GM19395 (cell line): Measurements from ENCODE around the gene PPP2R3B.
"Not testable (repeated sequence)": the region's sequence is repeated elsewhere in the genome, so short reads cannot be mapped to it uniquely, and the experiment has no call there.

Experiments used
- ATAC-seq: cut with Tn5 transposase; IDR thresholded peaks from one replicate; pipeline ENCODE4 v1.9.1; 2021; ENCODE audit warnings: mild to moderate bottlenecking, moderate library complexity; ENCODE audit not compliant: unreplicated experiment

The PPP2R3B gene

DNA sequence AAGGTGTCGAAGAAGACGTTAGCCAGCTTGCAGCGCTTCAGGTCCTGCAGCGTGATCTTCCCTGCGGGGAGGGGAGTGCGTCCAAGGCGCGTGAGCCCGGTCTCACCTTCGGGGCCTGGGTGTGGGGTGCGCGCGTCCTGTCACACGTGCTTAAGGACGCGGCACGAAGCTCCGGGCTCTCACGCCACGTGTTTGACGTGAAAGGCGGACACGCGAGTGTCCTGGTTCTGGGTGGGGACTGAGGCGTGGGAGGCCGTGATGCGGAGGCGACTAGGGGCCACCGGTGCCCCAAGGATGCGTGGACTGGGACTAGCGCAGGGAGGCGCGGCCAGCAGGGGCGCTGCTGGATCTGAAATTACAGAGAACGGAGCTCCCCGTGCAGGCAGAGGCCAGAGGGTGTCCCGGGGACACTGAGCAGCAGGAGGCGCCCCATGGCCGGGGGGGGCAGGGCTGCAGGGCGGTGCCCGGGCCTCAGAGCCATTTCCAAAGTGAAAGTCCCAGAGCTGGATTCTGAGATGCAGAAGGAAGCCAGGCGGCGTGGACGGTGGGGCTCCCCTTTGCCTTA lies 47.8 kb downstream of the PPP2R3B start:
- ATAC-seq, result no peak

GRCh38 chrX:338281-338835 lies 48.3 kb downstream of the PPP2R3B start:
- ATAC-seq, result no peak

DNA sequence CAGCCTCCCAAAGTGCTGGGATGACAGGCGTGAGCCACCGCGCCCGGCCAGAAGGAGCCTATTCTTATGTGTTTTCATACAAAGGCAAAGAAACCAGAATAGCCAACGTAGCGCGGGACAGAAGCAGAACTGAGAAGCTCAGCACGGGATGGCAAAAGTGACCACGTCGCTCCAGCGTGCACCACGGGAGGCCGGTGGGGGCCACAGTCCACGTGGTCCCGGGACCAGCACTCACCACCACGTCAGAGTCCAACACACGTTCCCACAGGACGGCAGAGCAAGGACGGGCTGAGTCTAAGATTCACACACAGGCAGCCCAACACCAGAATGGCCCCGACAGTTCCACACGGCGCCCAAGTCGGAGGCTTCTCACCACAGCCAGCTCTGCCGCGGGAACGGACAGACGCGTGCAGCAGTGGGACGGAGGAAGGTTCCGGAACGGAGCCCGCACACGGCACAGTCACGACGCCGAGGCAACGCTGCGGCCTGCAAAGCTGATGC lies 49.3 kb downstream of the PPP2R3B start:
- ATAC-seq, result no peak

- ATAC-seq, result no peak
Observed at GRCh38 chrX:336227-336626, 50.5 kb downstream of the PPP2R3B start.

GRCh38 chrX:335758-336155 lies 51.0 kb downstream of the PPP2R3B start:
- ATAC-seq, result no peak

DNA sequence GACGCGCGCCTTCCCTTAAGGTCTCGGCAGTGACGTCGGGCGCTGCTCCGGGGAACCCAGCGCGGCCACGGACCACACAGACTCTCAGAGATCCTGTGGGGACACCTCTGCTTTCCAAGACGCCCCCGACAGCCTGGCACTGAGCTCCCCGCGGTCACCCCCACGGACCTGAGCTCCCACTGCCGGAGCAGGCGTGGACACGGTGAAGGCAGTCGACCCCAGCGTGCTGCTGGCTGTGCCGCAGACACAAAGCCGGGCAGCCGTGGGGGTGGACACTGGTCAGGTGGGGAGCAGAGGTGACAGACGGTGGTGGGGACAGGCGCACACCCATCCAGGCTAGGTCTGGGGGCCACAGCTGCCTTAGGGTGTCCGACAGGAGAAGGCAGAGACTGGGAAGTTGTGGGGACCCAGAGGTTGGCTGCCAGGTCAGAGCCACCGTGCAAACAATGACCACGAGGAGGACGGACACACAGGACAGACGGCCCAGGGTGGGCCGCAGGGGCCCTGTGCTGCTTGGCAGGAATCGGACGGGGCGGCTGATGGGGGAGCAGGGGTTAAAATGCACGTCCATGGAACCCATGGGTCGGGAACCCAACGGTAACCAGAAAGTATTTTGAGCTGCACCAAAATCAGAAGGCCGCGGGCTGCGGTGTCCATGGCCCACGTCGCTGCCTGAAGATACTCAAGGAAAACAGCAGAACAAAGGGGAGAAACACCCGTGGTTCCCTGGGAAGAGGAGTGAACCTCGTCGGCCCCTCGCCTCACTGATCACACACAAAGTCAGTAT lies 51.5 kb downstream of the PPP2R3B start:
- no peak for ATAC-seq

DNA sequence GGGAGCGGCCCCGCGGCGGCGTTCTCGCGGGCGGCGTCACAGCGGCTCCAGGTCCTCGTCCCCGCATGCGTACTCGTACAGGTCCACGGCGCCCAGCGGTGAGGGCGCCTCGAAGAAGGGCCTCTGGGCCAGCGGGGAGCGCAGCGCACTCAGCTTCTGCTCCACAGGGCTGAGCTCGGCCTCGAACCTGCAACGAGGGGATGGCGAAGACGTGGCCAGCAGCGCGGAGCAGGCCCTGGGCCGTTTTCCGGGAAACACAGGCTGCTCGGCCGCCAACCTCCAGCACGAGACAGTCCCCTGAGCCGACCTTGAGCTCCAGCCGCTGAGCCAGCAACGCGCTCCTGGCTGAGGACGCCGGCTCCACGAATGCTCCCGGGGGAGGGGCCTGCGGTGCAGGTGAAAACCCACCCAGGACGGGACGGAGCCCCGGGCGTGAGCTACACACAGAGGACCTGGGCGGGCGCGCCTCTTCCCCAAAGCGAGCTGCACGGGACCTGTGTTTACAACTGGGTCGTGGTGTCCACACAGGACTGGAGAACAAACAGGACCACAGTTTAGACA lies 52.3 kb downstream of the PPP2R3B start:
- no peak for ATAC-seq

- ATAC-seq, result no peak
Observed at GRCh38 chrX:333611-334311, 52.9 kb downstream of the PPP2R3B start.

GRCh38 chrX:332916-333610 lies 53.6 kb downstream of the PPP2R3B start:
- no peak for ATAC-seq

GRCh38 chrX:332496-332860 lies 54.2 kb downstream of the PPP2R3B start:
- ATAC-seq, result no peak

DNA sequence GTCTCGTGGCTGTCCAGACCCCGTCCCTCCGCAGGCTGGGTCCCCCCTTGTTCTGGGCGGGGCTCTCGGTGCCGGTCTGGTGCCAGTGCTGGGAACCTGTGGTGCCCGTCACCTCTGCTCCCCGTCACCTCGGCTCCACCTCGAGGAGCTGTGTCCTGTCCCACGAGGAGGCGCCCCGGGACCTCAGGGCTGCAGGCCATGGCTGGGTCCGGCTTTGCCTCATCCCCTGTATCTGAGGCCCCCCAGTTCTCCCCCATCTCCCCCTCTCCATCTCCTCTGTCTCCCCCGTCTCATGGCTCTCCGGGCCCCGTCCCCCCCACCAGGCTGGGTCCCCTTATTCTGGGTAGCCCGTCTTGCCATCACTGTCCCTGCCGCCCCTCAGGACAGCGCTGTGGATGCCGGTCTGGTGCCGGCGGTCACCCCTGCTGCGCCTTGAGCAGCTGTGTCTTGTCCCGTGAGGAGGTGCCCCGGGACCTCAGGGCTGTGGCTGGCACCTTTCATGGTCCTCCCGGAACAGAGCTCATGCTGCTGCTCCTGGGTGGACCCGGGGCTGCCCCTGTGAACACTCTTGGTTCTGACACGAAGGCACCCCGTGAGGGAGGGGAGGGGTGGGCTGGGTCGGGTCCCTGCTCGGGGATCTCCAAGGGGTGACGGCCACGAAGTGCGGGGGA lies 54.7 kb downstream of the PPP2R3B start:
- ATAC-seq, result no peak

GRCh38 chrX:331151-331824 lies 55.4 kb downstream of the PPP2R3B start:
- ATAC-seq, result no peak

DNA sequence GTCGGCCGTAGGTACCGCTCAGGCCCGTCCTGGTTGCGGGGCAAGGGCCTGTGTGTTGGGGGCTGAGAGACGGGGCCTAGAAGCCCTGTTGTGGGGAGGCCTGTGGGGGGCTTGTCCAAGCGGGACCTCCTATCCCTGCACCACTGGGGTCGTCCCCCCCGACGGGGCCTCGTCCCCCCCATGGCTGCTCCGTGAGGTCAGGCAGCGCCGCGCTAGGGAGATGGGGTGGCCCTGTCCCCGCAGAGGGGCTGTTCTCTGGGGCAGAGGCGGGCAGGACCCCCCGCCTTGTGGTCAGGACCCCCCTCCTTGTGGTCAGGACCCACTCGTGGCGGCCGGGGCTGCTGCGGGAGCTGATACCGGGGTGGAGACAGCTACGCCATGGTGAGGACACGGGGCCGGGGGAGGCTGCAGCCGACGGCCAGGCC lies 56.0 kb downstream of the PPP2R3B start:
- no peak for ATAC-seq

DNA sequence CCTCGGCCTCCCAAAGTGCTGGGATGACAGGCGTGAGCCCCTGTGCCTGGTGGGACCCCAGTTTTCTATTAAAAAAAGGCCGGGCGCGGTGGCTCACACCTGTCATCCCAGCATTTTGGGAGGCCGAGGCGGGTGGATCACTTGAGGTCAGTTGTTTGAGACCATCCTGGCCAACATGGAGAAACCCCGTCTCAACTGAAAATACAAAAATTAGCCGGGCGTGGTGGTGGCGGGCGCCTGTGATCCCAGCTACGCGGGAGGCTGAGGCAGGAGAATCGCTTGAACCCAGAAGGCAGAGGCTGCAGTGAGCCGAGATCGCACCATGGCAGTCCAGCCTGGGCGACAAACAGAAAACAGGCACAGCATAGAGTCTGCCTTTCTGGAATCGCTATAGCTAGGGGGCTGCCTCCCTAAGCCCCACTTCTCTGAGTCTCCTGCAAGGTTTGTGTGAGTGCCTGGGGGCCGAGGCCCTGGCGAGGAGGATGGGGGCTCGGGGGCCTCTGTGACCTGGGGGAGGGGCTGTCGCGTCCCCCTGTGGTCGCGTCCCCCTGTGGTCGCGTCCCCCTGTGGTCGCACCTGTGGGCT lies 56.5 kb downstream of the PPP2R3B start:
- ATAC-seq, result not testable (repeated sequence)

DNA sequence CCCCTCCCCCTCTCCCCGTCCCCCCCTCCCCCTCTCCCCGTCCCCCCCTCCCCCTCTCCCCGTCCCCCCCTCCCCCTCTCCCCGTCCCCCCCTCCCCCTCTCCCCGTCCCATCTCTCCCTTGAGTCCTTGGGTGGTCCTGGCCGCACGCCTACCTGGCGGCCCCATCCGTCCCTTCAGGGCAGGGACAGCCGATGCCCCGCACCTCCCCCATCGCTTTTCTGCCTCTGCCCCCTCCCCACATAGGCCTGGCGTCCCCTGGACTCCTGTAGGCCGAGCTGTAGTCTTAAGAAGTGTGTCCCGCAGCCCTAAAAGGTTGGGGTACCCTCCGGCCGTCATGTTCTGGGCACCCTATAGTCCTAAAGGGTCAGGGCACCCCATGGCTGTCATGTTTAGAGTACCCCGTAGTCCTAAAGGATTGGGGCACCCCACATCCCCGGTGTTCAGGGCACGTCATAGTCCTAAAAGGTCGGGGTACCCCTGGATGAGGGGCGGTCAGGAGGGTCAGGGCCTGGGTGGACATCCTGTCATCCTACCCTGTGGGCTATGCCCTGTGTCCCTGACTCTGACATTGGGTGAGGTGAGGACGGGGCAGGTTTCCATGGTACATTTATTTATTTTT lies 57.3 kb downstream of the PPP2R3B start:
- ATAC-seq, result no peak

GRCh38 chrX:327660-328126 lies 59.0 kb downstream of the PPP2R3B start:
- ATAC-seq, result no peak

DNA sequence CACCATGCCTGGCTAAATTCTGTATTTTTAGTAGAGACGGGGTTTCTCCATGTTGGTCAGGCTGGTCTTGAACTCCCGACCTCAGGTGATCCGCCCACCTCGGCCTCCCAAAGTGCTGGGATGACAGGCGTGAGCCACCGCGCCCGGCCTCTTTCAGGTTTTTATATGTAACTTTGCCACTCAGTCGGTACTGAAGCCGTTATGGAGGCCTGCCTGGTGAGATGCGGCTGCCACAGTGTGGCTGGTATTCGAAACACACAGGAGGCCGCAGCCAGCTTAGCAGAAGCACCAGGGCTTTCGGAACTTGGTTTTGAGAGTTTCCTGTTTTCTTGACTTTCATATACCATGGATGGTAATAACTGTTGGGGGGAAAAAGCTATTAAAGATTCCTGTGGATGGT lies 62.0 kb downstream of the PPP2R3B start:
- not testable (repeated sequence) for ATAC-seq

- ATAC-seq, result no peak
Observed at GRCh38 chrX:323721-324628, 62.7 kb downstream of the PPP2R3B start.
